Gastroesophageal sphincter (tissue), 3 donors: ENCODE measurements around the gene ATP13A4.

Experiments used
- EP300 ChIP-seq: sonication (generic); formaldehyde crosslinking; IDR thresholded peaks from one replicate; pipeline ENCODE4 v1.6.1; 2017; ENCODE audit warnings: antibody characterized with exemption, mild to moderate bottlenecking
- POLR2A ChIP-seq, 2 donors: fragments of 450-650 bp; IDR thresholded peaks; one replicate each; pipeline ENCODE4 v1.6.1; 2017; ENCODE audit warnings: antibody characterized with exemption in 2 of 2, mild to moderate bottlenecking in 2 of 2, moderate library complexity in 1 of 2
- POLR2AphosphoS5 ChIP-seq: sonication (generic); formaldehyde crosslinking; IDR thresholded peaks from one replicate; pipeline ENCODE4 v1.6.1; 2017; ENCODE audit warnings: antibody characterized with exemption
- TF ChIP-seq, protein P1 (sequence below), 4 experiments: fragments of 200-600 bp in 2 of 4; fragments of 450-650 bp in 2 of 4; sonication (generic) in 1 of 4; IDR thresholded peaks; one replicate each; pipeline ENCODE4 v1.5.1; 2017 to 2019; ENCODE audit warnings: antibody characterized with exemption in 4 of 4, mild to moderate bottlenecking in 2 of 4, moderate library complexity in 2 of 4

DNA sequence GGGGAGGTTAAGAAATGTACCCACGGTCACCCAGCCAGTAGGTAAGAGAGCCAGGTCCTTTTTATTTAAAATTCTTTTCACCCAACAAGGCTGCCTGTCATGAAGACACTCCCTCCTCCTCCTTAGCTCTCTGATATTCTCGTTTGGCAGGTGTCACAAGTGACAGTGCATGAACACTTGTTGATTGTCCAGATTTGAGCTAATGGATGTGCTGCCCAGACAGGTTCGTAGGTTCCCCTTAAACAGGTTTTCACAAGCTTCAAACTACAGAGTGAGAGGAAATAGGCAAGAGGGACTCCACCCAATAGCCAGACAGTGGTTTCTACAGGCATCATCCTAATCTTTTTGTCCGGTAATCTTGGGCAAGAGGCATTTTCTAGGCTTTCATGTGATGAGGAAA is 32.2 kb downstream of the ATP13A4 start:
- TF ChIP-seq, protein P1, sequence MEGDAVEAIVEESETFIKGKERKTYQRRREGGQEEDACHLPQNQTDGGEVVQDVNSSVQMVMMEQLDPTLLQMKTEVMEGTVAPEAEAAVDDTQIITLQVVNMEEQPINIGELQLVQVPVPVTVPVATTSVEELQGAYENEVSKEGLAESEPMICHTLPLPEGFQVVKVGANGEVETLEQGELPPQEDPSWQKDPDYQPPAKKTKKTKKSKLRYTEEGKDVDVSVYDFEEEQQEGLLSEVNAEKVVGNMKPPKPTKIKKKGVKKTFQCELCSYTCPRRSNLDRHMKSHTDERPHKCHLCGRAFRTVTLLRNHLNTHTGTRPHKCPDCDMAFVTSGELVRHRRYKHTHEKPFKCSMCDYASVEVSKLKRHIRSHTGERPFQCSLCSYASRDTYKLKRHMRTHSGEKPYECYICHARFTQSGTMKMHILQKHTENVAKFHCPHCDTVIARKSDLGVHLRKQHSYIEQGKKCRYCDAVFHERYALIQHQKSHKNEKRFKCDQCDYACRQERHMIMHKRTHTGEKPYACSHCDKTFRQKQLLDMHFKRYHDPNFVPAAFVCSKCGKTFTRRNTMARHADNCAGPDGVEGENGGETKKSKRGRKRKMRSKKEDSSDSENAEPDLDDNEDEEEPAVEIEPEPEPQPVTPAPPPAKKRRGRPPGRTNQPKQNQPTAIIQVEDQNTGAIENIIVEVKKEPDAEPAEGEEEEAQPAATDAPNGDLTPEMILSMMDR (IDR thresholded peaks at IDR 0.05) = no peak
- no peak for TF ChIP-seq POLR2AphosphoS5
- TF ChIP-seq POLR2A (IDR thresholded peaks at IDR 0.05) = no peak
- no peak for TF ChIP-seq EP300
